SKM-1 (cell line): Measurements from ENCODE around the gene CASP9.
"Not testable (repeated sequence)": the region's sequence is repeated elsewhere in the genome, so short reads cannot be mapped to it uniquely, and the experiment has no call there.

Experiments
- DNase-seq: peaks from one replicate; lab custom pipeline; 2025; ENCODE audit not compliant: unreplicated experiment; lab: John Stamatoyannopoulos, UW

CASP9 gene

DNA sequence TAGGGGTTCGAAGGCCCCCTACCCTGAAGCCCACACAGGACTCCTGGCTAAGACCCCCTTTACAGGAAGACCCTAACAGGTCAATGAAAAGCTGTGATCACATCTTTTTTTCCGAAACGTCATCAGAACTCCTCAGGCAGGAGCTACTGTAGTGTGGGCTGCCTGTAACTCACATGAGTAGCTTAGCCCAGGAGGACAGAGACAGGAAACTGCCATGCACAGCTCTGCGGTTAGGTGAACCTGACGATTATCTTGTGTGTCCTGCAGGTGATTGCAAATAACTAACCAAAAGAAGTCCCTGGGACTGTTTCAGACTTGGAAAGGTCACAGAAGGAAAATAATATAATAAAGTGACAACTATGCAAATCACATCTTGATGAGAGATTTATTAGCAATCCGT, 52.3 kb downstream of the CASP9 start:
- not testable (repeated sequence) for DNase-seq

GRCh38 chr1:15471067-15471466, 52.9 kb downstream of the CASP9 start:
- not testable (repeated sequence) for DNase-seq

GRCh38 chr1:15469821-15470448, 54.1 kb downstream of the CASP9 start:
- not testable (repeated sequence) for DNase-seq

GRCh38 chr1:15469361-15469760, 54.7 kb downstream of the CASP9 start:
- DNase-seq = no peak

- DNase-seq = no peak
Measured at GRCh38 chr1:15468145-15468544, 55.9 kb downstream of the CASP9 start.

GRCh38 chr1:15466955-15467625, 56.9 kb downstream of the CASP9 start:
- DNase-seq = not testable (repeated sequence)

GRCh38 chr1:15465674-15466073, 58.3 kb downstream of the CASP9 start:
- DNase-seq = no peak

- DNase-seq = not testable (repeated sequence)
Measured at GRCh38 chr1:15463926-15464322, 60.1 kb downstream of the CASP9 start.

DNA sequence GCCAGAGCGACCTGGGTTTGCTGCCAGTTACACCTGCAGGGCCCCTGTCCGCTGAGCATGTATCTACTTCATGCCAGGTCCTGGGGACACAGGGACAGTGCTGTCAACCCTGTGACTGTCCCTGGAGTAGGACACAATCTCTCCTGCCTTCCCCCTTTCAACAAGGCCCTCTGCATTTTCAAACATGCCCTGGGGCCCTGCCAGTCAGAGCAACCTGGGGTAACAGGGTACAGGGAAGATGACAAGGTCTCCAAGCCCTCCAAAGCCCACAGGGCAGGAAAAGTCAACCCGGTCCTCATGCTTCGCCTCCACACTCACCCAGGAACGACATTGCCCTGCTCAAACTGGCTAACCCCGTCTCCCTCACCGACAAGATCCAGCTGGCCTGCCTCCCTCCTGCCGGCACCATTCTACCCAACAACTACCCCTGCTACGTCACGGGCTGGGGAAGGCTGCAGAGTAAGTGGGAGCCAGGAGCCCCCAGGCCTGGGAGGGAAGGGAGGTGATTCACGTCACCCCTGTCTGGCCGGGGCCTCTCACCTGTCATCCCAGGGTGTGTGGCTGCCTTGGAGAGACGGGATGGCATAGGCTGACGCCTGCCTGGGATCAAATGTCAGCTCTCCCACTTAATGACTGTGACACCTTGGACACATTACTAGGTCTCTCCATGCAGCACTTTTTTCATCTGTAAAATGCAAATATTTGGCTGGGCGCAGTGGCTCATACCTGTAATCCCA, 60.8 kb downstream of the CASP9 start:
- DNase-seq = not testable (repeated sequence)

- DNase-seq = no peak
Measured at GRCh38 chr1:15460708-15461095, 63.3 kb downstream of the CASP9 start.

GRCh38 chr1:15459771-15460707, 64.0 kb downstream of the CASP9 start:
- no peak for DNase-seq

- not testable (repeated sequence) for DNase-seq
Measured at GRCh38 chr1:15458388-15458787, 65.6 kb downstream of the CASP9 start.

- DNase-seq = no peak
Measured at GRCh38 chr1:15457585-15457984, 66.4 kb downstream of the CASP9 start.

- no peak for DNase-seq
Measured at GRCh38 chr1:15456313-15456954, 67.6 kb downstream of the CASP9 start, which contains the start of gene CELA2A. CELA2A (plus strand) TSS chr1:15456732; CDS start chr1:15456754, 22 bp downstream.

GRCh38 chr1:15455522-15455921, 68.5 kb downstream of the CASP9 start:
- no peak for DNase-seq

- no peak for DNase-seq
Measured at GRCh38 chr1:15454256-15454655, 69.8 kb downstream of the CASP9 start.

DNA sequence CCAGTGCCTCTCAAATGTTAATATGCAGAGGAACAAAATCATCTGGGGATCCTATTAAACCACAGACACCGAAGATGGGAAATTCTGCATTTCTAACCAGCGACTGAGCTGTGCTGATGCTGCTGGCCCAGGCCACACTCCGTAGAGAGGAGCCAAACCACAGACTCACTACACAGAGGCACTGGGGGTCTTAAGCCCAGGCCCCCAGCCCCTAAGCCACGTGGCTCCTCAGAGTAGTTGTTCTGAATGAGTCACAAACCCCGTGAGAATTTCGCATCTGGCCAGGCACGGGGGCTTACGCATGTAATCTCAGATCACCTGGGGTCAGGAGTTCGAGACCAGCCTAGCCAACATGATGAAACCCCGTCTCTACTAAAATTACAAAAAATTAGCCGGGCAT, 70.3 kb downstream of the CASP9 start:
- DNase-seq = no peak

- DNase-seq = no peak
Measured at GRCh38 chr1:15452866-15453571, 71.0 kb downstream of the CASP9 start.

DNA sequence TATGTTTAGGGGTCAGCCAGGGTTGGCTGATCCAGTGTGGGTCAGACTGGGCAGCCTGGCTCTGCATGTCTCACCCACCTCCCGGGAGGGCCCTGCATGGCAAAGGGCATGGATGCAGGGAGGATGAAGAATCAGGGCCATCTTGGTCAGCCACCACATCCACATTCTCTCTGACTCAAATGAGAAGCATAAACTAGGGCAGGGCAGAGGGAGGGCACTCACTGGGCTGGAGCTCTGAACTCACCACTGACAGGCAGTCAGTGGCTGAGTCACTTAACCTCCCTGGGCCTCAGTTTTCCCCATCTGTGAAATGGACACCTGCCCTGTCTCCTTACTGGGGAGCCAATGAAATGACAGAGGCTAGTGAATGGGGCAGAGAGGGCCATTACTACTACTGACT, 71.8 kb downstream of the CASP9 start:
- DNase-seq = no peak
